Cerebellar nuclear complex (tissue), 1 donor: ENCODE results near the gene EXD3.
"Not testable (repeated sequence)": the region's sequence is repeated elsewhere in the genome, so short reads cannot be mapped to it uniquely, and the experiment has no call there.

Experiments
- DNase-seq, 2 experiments: peaks; one replicate each; lab custom pipeline; 2025; lab: John Stamatoyannopoulos, UW

The EXD3 gene, protein sequence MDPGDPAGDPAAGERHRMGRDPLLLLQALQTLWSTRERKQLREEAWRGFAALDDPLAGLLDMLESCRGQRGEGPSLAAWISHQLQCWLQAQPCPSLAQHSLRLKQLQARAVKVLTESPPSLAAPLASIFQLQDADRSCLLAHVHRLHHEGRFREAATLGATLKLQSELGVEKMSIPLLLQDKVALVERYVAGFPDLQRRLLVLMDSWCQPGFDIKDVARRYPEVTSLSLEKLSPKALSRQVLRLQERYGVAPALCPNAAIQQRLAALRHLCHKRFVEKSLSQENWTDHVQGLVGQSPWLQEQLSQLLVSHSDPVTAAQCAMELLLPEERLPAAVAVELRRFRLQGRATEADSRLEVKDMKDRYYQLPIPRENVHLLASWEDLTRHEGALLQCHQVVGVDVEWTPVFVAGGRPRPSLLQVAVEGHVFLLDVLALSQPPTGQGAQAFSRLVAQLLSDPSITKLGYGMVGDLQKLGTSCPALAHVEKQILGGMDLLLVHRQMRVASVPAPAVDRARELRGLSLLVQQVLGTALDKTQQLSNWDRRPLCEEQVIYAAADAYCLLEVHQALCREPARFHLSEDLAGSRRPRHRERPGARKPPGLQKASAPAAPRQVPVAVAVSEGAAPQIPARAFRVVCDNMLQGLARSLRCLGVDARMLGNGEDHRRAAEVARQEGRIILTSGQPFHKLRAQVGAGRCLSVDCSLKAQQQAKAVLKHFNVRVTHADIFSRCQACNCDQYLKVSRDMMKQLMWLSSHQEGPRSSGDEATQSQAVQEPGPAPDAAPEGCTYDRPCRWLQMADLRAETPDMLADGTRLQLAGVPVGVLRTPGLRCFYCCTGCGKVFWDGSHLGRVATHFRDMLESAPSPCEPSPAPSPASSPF

DNA sequence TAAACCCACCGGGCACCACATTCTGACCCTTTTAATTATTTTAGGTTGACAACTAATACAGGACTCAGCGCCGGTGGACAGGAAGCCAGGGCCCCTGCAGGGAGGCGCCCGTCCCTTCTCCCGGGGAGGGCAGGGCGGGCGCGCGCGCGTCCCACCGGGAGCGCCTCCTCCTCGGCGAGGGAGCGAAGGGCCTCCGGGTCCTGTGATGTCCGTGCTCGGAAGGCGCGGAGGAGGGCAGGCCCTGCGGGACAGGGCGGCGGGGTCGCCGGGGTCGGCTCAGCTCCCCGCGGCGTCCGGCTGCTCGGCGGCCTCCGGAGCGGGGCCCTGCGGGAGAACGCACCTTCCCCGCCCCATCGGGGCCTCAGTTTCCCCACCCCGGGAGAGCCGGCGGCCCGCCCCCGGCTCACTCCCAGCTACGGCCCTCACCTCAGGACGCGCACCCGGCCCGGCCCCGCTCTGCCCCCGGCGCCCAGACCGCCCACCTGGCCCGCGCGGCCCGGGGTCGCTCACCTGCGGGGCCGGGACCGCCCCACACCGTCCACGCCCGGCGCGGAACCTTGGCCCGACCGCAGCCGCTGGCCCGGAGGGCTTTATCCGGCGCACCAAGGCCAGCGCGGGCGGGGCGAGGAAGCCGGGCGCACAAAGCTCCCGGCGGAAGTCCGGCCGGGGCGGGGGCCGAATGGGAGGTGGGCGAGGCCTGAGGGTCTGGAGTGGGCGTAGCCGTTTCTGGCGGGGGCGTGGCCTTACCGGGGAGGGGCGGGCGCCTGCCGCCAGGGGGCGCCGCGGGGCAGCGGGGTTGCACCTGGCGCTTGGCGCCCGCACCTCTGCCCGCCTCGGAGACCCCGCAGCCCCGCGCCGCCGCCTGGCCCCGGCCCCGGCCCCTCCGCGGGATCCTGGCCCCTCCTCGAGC lies at the start of gene EXD3, which contains the start of gene NOXA1:
TSS of gene EXD3 (minus strand) at position 559 of the 910 bp plus-strand sequence. CDS start 27,805 bp downstream, outside the sequence.
TSS of gene NOXA1 (plus strand) at position 790 of the 910 bp plus-strand sequence. CDS start 137 bp downstream, outside the sequence.
- DNase-seq: peak in 1 of 2 experiments; percentile 55

DNA sequence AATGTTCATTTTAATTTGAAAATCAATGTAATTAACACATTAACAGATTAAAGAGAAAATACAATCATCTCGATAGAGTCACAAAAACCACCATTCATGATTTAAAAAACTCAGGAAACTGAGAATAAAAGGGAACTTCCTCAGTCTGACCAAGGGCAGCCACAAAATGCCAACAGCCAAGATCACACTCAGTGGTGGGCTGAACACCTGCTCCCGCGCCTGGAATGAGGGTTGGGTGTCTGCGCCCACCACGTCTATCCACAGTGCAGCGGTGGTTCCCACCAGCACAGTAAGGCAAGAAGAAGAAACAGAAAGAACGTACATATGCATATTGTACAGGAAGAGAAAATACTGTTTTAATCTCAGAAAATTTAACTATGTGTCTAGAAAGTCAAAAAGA lies 47.8 kb upstream of the EXD3 start:
- no peak for DNase-seq

DNA sequence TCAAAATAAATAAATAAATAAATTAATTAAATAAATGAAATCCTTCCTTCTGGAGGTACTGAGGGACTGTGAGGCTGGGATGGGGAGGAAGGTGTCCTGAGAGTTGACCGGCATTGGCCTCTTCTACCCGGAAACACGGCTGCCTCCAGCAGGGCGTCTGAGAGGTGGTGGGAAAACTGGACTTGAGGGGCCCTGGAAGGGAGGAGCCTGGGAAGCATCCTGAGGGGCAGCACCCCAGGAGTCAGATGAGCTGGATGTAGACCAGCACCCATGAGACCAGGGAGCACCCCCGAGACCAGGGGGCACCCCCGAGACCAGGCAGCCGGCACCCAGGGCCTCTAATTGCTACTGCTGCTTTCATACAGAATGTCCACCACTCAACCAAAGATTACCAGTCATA lies 44.9 kb upstream of the EXD3 start:
- DNase-seq: no peak

DNA sequence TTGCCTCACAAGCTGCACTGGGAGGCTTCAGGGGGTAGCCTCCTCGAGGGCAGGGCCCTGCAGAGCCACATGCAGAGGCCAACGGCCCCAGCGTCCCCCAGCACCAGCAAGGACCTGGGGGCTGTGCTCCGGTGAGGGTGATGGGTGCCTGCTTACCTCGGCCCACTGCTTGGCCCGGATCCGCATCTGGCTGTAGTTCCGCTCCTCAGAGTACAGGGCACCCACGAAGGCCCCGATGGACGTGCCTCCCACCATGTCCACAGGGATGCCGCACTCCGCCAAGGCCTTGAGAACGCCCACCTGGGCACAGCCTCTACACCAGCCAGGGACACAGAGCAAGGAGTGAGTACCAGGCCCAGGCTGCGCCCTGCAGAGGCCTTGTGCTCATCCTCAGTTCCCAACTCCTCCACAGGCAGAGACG lies 44.2 kb upstream of the EXD3 start:
- DNase-seq: no peak

DNA sequence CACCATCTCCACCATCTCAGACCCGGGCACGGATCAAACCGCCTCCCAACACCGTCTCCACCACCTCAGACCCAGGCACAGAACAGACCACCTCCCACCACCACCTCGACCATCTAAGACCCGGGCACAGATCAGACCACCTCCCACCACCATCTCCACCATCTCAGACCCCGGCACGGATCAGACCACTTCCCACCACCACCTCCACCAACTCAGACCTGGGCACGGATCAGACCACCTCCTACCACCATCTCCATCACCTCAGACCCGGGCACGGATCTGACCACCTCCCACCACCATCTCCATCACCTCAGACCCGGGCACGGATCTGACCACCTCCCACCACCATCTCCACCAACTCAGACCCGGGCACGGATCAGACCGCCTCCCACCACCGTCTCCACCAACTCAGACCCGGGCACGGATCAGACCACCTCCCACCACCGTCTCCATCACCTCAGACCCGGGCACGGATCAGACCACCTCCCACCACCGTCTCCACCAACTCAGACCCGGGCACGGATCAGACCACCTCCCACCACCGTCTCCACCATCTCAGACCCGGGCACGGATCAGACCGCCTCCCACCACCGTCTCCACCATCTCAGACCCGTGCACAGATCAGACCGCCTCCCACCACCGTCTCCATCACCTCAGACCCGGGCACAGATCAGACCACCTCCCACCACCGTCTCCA lies 43.6 kb upstream of the EXD3 start:
- not testable (repeated sequence) for DNase-seq

DNA sequence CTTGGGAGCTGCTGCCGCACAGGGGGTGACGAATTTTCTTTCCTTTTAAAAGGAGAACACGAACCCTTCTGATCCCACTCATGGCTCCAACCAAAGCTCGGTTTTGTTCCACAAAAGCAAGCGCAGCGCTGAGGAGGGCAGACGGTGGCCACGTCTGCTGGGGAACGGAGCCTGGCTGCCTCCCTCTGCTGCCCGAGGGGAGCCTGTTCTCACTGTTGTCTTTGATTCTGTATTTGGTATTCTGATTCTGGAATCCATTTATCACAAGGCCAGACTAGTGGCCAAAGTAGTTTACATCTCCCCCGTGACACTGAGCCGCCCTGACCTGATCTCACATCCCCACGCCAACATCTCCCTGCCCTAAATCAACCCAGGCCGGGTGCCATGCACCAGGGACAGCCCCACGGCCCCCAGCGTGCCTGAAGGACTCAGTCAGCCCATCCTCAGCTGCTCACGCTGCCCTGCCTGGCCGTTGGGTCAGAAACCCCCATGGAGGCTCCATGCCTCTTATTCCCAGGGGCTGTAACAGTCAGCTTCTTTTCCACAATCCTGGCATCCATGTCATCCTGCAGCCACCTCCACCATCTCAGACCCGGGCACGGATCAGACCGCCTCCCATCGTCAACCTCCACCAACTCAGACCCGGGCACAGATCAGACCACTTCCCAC lies 42.9 kb upstream of the EXD3 start:
- no peak for DNase-seq

DNA sequence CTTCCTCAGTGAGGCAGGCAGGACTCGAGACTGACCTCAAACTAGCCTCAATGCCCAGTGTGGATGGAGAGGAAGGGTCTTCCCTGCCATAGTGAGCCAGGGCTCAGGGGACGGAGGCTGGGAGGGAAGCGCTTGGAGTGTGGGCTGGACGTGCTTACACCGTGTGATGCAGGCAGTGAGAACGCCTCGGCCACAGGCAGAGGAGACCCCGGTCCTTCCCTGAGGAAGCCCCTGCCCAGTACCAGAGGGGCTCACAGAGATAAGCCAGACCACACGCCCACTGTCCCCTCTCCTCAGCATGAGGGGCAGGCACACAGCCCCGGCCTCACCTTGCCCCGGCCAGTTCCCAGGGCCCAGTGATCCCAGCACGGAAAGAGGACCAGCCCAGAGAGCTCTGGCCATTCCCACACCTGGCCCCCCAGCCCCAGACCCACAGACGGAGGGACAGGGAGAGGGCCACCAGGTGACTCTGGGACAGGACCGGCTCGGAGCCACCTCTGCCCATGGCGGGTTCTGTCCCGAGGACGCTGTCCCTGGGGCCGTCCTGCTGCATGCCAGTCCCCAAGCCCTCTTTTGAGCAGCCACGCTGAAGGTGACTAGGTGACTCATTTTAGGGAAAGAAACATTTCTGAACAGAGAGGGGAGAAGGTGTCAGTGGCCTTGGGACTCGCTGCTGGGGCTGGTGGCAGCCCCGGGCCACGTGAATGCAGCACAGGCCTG lies 42.2 kb upstream of the EXD3 start:
- DNase-seq: no peak

DNA sequence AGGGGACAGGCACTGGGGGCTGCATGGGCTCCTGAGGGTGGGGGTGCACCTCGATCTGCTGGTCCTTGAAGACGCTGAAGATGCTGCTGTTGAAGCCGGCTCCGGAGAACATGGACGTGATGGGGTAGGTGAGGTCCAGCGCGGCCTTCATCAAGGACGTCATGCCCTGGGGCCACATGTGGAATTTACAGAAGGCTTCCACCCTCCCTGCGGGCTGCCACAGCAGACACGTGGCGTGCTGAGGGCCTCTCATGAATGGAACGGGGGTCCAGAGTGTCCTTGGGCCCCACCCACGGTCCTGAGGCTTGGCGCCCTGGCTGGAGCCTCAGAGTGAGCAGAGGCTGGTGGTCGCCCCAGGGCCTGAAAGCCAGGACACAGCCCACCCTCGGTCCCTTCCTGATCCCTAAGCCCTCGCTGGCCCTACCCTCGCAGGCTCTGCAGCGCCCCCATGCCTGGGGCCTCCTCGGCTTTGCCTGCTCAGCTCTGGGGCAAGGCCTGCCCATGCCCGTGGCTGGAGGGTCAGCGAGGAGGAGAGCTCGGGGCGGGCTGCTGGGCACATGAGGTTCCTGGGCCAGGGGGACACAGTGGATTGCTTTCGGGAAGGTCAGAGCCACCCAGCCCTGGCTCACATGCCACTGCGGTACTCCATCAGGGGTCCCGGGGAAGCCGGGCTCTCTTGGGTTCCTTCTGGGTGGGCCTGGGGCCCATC lies 41.5 kb upstream of the EXD3 start:
- no peak for DNase-seq

DNA sequence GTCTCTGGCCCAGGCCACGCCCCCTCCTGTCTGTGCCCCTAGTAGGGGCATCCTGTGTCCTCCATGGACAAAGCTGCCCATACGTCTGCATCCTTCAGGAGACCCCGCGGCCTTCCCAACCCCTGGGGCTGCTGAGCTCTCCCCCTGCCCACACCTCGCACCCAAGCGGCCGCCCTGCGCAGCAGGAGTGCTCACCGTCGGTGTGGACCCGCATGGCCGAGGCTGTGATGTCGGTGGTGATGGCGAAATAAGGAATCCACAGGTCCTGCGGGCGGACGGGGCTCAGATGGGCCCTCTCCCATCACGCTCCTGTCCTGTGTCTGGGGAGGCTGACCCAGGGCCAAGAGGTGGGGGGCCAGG lies 40.9 kb upstream of the EXD3 start:
- no peak for DNase-seq

DNA sequence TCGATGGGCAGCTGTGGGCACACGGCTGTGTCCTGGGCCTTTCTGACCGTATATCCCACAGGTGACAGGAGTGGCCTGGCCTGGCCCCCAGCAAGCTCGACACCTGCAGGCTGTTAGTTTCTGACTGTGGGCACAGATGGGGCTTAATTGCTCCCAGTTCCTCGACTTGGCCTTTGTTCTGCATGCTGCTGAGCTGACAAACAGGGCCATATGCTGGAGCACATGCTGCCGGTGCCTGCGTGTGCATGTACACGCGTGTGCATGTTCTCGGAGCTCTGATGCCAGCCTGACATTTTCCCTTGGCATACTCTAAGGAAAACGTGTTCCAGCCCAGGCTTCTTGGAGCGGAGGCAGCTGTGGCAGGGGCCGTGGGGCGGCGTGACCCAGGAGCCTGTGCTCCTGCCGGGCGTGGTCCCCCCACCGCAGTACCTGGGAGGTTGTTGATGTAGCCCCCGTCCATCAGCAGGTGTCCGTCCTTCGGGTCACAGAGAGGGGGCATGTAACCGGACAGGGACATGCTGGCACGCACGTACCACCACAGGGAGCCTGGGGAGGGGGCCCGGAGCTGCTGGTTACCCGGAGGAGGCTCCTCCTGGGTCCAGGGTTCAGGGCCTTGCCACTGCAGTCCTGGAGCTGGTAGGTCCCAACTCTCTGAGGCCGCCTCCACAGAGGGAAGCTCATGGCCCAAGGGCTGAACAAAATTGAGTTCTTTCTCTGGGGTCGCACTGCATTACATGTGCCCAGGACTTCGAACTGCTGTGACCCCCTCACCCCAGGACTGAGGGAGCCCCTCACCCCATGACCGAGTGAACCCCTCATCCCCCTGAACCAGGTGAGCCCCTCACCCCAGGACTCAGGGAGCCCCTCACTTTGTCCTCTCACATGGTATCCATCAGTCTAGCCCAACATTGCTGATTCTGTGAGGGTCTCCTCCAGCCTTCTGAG lies 40.3 kb upstream of the EXD3 start:
- peak in 1 of 2 experiments; percentile 83 for DNase-seq

DNA sequence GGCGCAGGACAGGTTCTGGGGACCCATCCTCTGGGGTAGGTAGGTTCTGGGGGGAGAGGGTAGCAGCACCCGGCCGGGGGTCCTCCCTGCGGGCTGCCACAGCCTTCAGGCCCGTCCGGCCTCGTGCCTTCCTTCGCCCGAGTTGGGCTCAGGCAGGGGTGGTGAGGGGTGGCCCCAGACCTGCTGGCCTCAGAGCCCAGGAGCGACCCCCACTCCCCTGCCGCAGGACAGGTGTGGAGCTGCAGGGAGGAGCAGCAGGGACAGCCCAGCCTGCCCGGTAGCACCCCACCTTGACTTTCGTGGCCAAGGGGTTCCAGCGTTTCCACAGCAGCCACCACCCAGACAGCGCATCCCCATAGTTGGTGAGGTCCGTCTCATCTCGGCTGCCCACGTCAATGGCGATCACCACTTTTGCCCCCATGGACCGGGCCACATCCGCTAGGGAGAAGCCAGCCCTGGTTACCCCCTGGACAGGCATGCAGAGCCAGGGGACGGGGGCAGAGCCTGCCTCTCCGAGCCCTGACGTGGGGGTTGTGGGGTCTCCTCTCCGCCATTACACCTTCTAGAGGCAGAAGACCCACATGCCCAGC lies 39.5 kb upstream of the EXD3 start:
- DNase-seq: no peak

DNA sequence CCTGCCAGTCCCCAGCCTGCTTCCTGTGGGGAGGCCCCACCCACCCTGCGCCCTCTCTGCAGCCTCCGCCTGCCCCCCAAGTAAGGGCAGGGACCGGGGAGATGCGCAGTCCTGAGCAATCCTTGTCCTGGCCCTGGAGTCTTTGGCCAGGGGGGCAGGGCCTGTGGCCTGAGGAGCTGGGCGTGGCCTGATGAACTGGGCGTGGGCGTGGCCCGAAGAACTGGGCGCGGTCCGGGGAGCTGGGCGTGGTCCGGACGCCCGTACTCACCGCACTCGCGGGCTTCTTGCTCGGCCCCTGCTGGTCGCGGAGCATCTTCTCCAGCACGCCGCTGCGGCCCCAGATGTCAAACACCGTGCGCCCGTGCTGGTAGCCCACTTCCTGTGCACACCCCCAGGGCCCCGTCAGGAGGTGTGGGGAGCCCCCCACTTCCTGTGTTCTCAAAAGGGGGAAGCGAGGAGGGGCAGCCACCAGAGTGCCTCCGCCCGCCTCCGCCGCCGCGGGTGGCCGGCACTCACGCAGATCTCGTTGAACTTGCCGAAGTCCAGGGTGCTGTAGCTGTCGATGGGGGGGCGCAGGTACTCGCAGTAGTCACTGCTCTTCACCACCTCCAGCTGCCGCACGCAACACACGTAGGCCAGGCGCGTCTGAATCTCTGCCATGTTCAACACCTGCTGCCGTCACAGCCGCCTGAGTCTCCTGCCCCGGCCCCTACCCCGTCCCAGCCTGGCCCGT lies 38.9 kb upstream of the EXD3 start:
- no peak for DNase-seq

DNA sequence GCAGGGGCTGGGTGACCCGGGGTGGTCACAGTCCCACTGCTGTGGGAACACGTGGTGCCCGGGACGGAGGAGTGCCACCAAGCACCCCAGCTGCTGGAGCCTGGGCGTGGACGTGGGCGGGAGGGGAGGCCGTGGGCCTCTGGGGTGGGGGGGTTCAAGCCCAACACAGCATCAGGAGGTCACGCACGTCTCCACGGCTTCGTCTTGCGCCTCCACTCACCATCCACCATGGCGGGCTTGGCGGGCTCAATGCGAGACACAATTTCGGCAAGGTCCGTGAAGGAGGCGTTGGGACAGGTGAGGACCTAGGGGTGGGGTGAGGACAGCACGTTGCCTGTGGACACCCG lies 38.3 kb upstream of the EXD3 start:
- no peak for DNase-seq

DNA sequence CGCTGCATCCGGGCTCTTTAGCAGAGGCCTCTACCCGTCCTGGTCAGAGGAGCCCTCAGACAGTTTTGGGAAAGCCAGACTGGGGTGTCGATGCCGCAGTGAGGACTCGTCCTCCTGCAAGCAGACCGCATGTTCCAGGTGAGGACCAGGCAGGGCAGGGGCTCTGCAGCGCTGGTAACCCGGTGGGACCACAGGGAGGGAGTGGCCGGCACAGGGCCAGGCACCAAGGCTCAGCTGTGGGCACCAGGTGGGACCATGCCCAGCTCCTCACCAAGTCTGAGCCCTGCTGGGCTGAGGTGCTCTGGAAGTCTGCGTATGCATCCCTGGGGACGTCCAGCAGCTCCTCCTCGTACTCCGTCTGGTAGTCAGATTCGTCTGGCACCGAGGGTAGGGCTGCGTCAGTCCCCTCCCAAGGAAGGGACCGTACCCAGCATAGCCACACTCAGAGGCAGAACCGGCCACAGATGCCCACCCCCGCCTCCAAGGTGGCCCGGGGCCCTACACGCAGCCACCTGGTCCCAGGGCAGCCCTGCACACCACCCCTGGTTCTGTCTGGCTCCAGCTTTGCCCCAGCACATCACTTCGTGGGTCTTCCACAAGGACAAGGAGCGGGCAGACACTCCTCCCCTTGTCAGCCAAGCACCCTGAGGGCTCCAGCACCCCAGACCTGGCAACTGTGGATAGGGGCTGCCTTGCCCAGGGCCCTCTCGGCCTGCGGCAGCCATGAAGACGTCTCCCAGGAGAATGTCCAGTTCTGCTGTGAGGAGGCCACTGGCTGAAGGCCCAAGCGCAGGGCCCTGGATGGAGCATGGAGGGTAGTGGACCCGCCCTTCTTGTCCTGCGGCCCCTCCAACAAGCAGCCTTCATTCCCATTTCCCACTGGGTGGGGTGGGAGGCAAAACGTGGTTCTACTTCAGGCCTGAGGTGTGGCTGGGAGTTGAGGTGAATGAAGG lies 37.7 kb upstream of the EXD3 start:
- no peak for DNase-seq

DNA sequence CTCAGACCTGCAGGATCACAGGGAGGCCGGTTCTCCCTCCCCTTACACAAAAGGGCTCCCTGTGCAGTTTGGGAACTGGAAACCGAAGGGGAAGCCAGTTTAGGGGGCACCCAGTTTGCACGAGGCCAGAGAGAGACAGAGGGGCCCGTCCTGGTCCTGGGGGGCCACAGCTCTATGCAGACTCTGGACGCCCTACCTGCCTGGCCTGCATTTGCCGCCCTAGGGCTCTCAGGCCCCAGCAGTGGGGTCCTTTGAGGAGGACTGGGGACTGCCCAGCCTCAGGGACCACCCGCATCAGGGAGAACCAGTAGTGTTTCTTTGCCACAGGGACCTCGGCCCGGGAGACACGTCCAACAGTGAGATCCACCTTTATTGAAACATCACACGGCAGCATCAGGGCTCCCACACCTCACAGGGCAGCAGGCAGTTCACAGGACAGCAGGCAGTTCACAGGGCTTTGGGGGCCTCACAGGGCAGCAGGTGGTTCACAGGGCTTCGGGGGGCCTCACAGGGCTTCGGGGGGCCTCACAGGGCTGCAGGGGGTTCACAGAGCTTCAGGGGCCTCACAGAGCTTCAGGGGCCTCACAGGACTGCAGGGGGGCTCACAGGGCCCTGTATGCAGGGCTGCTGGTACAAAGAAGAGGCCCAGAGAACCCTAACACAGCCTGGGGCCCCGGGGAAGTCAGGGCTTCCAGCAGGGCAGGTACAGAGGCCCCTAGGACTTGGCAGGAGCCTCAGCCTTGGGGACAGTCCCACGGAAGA lies 36.8 kb upstream of the EXD3 start:
- DNase-seq: no peak
